Stimulated activated CD8-positive, alpha-beta memory T cell treated with anti-CD3 and anti-CD28 coated beads, Interleukin-2, amount 100 ng/mL, for 48 hours (primary cell): ENCODE measurements around the gene DCAF17.

Experiments
- DNase-seq, 2 donors: peaks; one replicate each; pipeline ENCODE4 v3.0.0-alpha.2; 2020; ENCODE audit warnings: low read depth in 2 of 2

DCAF17 gene, protein sequence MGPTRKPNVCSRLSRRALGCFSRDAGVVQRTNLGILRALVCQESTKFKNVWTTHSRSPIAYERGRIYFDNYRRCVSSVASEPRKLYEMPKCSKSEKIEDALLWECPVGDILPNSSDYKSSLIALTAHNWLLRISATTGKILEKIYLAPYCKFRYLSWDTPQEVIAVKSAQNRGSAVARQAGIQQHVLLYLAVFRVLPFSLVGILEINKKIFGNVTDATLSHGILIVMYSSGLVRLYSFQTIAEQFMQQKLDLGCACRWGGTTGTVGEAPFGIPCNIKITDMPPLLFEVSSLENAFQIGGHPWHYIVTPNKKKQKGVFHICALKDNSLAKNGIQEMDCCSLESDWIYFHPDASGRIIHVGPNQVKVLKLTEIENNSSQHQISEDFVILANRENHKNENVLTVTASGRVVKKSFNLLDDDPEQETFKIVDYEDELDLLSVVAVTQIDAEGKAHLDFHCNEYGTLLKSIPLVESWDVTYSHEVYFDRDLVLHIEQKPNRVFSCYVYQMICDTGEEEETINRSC

DNA sequence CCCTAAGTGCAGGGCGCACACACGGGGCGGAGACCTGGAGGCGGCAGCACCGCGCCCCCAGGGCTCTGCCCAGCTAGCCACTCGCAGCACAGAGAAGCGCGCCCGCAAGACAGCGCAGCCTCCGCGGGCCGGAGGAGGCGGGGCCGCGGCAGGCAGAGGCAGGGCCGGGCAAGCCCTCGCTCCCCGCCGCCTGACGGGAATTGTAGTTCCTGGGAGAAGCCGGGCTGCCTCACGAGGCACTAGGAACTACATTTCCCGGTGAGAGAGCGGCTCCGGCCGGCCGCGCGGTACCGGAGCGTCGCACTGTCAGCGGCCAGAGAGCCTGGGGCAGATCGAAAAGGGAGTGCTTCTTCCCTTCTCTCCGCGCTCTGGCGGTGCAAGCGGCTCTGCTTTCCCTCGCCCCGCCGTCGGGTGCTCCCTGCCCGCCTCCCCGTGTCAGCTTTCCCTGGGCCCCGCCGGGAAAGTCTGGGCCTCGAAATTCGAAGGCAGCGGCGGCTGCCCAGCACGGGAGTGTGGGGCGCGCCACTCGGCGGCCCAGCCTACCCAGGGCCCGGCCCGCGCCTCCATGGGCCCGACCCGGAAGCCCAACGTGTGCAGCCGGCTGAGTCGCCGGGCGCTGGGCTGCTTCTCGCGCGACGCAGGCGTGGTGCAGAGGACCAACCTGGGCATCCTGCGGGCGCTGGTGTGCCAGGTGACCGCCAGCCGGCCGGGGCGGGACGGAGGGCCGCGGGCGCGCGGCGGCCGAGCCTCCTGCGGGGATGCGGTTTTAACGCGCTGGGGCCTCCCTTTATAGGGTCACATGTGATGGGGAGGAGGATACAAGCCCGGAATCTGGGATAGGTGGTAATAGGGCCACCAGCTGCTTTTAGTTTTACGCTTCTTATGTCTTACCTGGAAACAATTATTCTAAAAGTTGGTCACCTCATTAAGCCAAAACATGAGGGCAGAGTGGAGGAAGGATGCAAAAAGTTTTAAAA is at the start of gene DCAF17:
DCAF17 (plus strand) TSS at position 214 of the 977 bp plus-strand sequence; CDS start at position 566, 352 bp downstream.
- peak; percentile 60 to 91 for DNase-seq

DNA sequence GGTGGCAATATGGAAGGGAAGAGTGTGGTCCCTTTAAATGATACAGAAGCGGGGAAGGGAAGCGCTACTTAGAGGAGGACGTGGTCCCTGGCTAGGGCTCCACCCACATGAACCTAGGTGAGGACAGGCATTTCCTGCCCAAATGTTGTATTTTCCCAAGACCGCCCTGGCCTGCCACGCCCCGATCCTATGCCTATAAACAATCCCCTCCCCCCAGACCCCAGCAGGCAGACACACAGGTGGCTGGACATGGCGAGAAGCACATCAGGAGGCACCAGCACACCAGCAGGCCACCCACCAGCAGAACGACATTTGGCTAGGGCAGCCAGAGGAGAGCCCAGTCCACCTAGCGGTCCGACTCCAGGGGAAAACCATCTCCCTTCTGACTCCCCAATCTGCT is 47.4 kb upstream of the DCAF17 start:
- DNase-seq = no peak

DNA sequence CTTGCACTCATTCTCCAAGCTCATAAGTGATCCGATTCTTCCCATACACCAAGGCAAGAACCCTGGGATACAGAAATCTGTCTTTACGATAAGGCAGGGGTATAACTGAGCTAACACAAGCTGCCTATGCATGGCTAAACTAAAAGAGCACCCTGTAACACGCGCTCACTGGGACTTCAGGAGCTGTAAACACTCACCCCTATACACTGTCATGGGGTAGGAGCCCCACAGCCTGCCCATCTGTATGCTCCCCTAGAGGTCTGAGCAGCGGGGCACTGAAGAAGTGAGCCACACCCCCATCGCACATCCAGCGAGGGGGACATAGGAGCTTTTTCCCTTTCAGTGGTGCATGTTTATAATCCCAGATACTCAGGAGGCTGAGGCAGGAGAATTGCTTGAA is 47.0 kb upstream of the DCAF17 start:
- no peak for DNase-seq

DNA sequence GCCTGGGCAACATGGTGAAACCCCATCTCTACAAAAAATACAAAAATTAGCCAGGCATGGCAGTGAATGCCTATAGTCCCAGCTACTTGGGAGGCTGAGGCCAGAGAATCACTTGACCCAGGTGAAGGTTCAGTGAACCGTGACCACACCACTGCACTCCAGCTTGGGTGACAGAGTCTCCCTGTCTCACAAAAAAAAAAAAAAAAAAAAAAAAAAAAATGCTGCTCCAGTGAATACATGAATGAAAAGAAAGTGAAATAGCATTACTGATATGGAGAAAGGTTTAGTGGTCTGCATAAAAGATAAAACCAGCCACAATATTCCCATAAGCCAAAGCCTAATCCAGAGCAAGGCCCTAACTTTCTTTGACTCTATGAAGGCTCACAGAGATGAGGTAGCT is 44.7 kb upstream of the DCAF17 start:
- no peak for DNase-seq

DNA sequence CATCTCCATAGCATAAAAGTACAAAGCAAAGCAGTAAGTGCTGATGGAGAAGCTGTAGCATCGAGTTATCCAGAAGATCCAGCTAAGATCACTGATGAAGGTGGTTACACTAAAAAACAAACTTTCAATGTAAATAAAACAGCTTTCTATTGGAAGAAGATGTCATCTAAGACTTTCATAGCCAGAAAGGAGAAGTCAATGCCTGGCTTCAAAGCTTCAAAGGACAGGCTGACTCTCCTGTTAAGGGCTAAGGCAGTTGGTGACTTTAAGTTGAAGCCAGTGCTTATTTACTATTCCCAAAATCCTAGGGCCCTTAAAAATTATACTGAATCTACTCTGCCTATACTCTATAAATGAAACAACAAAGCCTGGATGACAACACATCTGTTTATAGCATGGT is 44.2 kb upstream of the DCAF17 start:
- no peak for DNase-seq

DNA sequence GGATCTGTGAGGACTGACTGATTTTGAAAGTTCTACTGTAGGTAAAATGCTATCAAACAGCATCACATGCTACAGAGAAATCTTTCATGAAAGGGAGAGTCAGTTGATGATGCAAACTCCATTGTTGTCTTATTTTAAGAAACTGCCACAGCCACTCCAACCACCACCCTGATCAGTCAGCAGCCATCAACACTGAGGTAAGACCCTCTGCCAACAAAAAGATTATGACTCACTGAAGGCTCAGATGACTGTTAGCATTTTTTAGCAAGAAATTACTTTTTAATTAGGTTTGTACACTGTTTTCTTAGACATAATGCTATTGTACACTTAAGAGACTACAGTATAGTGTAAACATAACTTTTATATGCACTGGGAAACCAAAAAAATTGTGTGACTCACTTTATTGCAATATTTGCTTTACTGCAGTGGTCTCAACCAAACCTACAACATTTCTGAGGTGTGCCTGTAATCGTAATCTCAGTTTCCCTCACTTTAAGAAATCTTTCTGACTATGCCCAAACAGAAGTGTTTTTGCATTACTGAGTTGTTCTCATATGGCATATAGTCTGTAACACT is 43.0 kb upstream of the DCAF17 start:
- DNase-seq = no peak

DNA sequence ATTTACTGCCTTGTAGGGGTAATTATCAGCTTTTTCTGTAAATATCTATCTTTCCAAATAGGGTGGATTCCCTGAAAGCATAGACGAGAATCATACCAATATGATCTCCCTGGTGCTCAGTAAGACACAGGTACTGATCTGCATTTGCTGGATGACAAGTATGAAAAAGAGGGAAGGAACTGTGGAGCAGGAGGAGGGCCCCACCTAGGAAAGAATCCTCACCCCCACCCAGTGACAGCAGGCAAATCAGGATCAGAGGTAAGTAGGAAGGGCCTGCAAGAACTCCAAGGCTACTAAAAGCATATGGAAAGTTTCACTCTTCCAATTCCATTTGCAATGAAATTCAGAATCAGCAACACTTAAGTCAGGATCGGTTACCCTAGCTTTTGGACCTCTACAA is 42.5 kb upstream of the DCAF17 start:
- no peak for DNase-seq

DNA sequence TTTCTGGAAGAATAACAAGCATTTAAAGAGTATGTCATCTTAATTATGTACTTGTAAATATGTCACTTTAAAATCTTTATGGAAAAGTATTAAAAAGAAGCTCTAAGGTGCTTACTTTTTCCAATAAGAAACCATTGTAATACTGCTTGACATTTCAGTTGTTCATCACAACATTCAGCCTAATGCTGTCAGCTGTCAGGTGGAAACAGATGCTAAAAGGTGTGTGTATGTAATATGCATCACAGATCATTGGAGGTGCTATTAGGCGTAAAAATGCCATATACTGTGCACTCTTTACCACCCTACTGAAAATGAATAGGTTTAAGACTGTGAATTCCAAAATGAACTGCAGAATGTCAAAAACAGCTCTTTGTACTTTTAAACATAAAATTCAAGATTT is 40.5 kb upstream of the DCAF17 start:
- no peak for DNase-seq

DNA sequence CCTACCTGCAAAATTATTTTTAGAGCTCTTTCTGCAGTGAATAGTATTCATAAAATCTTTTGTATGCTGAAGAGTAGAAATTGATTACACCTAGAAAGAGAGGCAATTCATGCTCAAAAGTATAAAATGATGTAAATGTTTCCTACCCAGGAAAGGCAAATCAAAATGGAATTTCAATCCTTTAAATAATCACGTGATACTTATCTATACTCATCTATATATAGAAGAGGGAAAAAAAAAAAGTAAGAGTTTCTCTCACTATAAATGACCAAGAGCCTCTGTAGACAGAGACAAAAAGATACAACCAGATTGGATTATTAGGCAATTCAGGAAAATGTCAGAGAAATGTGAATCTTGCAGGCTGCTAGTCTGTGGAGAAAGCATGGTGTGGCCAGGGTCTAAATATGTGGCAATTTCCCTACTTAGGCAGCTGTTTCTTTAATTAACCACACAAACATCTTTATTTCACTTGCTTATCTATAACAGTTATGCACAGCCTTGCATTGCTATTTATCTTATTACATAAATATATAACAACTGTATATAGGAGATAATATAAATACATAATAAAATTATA is 39.8 kb upstream of the DCAF17 start:
- DNase-seq = no peak

DNA sequence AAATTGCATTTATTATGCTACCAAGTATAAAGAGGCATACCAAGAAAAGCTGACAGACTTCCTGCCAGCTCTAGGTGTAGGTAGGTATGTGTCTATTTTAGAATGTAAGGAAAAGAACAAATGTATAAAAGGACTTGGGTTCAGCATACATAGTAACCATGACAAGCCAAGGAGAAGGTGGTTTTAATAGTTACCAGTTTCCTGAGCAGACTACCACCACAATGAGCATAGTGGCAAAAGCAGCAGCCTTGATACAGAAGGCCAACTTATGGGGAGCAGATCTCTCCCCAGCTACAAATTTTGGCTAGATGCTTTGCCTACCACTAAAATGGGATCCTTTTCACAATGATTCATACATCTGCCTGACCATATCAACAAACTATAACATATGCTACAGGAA is 34.7 kb upstream of the DCAF17 start:
- DNase-seq = no peak

DNA sequence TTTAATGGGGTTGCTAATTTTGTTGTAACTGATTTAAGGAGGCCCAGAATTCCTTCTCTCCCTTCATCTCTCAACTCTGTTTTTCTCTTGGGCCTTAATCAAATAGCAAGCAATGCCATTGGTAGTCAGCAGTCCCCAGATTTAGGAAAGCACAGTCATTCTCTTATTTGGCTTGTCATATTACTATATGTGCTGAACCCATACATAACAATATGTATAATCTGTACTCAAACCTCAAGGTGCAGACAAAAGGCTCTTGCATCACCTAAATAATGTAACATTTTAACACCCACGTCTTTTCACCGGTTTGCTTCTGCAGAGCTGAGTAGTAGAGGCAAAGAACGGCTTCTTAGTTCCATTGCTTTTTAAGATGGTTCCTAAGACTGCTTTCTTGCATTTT is 33.6 kb upstream of the DCAF17 start:
- no peak for DNase-seq

DNA sequence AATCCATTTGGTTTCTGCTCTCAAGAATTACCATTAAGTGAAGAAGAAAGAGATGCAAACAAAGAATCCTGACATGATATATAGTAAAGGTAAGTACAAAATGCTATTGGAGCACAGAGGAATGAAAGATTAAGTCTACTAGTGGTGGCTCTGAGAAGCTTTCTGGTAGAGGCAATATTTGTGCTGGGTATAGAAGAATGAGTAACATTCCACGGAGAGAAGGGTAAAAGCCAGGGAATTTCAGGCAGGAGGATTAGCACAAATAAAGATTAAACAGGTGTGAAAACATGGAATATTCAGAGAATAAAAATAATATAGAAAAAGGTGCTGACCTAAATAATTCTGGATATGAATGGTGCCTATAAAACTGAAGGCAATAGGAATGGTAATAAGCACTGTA is 32.1 kb upstream of the DCAF17 start:
- no peak for DNase-seq

DNA sequence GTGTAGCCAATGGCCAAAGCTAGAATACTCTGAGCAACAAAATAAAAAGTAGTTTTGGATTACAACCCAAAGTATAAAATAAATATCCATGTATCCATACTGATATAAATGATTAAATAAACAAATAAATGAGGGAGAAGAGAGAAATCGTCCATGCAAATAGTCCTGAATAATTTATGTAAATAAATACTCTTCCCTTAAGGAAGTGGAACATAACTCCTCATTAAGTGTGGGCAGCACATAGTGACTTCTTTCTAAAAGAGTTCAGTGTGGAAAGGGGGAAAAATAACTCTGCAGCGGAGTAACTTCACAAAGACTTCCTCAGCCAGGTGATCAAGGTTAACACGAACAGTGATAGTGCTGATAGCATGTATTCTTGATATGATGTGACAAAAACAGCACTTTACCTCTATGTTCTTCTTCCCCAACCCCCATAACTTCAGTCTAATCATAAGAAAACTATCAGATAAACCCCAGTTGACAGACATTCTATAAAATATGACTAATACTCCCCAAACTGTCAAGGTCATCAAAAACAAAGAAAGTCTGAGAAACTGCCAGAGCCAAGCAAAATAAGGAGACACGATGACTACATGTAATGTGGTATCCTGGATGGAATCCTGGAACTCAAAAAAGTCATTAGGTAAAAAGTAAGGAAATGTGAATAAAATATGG is 31.0 kb upstream of the DCAF17 start:
- DNase-seq = no peak

DNA sequence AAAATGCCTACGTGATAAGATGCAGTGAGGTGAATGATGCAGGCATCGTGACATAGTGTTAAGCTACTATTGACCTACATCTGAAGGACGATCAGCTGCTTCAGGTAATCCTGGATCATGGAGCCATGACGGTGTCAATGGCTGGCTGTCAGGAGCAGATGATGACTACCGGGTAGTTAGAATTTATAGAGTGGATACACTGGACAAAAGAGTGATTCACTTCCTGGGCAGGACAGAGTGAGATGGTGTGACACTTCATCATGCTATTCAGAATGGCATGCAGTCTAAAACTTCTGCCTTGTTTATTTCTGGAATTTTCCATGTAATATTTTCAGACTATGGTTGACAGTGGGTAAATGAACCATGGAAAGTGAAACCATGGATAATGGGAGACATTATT is 29.8 kb upstream of the DCAF17 start:
- DNase-seq = no peak

DNA sequence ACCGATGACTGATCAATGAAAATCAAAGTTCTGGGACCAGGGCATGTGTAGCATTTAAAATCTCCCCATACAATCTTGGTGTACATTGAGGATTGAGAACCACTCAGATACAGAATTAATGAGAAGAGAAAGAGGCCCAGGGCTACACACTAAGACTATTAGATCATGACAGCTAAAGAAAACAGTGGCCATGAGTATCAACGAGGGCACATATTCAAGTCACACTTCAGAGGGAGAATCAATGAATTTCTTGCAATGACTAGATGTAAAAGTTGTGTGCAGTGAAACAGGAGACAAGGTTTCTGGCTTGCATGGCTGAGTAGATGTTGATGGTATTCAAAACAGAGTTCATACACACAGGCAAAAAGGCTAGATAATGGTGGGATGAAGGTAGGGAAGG is 29.3 kb upstream of the DCAF17 start:
- DNase-seq = no peak

DNA sequence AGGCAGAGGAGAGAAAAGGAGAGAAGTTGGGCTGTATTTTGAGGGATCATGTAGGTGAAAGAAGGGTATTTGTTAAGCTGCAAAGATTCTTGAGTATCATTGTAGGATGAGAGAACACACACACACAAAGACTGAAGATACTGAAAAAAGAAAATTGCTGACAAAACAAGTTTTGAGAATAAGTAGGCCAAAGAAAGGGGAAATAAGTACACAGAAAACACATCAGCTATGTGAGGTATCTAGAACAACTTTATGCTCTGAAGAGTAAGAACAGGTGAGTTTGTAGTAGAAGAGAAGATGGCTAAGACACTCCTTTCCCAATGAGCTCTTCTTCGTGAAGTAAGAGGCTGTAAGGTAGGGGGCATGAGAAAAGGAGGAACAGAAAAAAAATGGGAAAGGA is 28.5 kb upstream of the DCAF17 start:
- no peak for DNase-seq

DNA sequence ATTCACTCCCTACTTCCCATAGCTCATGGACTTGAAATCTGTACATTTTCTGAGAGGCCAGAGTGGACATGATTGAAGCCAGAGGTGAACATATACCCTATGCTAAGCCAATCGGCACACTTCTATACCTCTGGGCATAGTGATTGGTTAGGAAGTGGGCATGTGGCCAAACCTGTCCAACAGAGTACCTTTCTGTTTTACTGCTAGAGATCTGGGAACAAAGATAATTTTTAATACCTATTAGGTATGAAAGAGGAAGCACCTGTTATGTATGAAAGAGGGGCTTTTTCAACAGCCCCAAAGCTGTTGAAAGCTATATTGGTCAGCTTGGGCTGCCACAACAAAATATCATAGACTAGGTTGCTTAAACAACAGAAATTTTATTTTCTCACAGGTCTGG is 28.0 kb upstream of the DCAF17 start:
- no peak for DNase-seq

DNA sequence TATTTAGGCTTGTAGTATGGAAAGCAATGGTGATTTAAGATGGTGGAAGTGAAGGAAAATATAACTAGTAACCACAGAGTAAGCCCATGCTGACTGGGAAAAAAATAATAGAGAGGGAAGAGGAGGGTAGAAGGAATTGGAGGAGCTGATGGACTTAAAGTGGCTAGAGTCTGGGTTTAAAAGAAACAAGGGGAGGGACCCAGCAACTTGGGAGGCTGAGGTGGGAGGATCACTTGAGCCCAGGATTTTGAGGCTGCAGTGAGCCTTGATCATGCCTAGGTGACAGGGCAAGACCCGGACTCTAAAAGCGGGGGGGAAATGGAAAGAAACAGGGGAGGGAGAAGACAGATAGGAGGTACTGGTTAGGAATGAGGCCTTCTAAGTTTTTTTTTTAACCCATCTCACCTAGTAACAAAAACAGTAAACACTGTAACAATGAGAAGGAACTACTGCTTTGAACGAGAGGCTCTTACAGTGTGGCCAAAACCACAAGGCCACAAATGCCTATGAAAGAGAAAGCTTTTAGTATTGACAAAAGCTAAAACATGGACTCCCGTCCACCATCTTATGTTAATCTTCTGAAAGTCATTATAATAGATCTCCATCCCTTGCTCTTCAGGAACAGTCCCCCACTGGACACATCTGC is 26.9 kb upstream of the DCAF17 start:
- DNase-seq = no peak

DNA sequence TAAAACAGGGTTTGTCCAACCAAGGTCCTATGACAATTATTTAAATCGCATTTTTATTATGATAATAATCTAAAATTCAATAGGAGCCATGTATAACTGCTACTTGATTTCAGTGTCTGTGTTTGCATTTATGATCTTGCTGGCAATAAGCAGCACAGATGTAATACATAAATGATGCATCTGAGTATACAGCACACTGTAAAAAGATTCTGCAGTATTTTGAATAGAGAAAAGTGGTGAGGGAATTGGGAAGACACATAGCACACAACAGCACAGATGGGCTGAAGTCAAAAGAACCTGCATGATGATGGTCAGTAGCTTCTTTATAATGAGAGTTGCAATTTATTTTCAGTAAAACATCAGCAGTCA is 26.4 kb upstream of the DCAF17 start:
- no peak for DNase-seq

DNA sequence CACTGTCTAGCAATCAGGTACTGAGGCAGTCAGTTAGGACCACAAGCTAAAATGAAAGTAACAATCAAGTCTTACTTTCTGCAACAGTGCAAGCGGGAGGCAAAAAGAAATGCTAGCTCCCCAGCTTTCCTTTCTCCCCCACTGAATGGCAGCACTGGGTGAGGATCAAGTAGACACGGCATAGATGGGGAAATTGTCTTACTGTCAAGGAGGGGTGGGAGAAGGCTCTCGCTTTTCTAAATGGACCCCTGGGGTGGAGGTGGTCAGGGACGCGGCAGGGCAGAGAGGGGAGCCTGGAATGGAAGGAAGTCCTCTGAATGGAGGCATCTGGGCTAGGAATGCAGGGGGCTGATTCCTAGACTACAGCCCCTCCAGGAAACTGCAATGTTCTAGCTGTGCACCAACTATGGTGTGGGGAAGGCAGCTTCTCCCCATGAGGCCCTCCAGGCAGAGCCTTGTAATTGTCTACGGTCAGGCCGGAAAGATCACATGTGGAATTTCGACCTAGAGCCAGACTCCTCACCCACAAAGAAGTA is 24.5 kb upstream of the DCAF17 start:
- no peak for DNase-seq

DNA sequence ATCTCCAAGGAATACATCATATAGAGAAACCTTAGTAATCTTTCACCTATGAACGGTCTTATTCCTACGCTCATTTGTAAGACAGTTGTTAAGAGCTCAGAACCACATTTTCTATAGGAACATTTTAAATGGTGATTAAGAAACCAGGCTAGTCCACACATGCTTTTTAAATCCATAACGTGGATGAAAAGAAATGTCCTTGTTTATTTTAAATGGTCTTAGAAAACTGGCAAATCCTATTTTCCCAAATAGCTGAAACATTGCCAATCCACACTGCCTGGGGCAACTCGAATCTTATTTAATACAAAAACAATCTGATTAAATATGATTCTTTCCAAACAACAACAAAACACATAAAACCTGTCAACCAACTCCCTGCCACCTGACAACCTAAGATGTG is 23.9 kb upstream of the DCAF17 start:
- no peak for DNase-seq
